EH (cell line): ENCODE measurements around the gene CMTM7.
"Not testable (repeated sequence)": the region's sequence is repeated elsewhere in the genome, so short reads cannot be mapped to it uniquely, and the experiment has no call there.

ENCODE experiments used
- DNase-seq: peaks from one replicate; pipeline ENCODE4 v3.0.0-alpha.2; 2015; ENCODE audit warnings: low read depth

Gene CMTM7

GRCh38 chr3:32438596-32439344 lies 47.1 kb downstream of the CMTM7 start:
- DNase-seq = peak; percentile 67

- DNase-seq = not testable (repeated sequence)
Observed at GRCh38 chr3:32439421-32439820, 47.8 kb downstream of the CMTM7 start.

GRCh38 chr3:32440611-32441350 lies 49.1 kb downstream of the CMTM7 start:
- peak; percentile 44 for DNase-seq

DNA sequence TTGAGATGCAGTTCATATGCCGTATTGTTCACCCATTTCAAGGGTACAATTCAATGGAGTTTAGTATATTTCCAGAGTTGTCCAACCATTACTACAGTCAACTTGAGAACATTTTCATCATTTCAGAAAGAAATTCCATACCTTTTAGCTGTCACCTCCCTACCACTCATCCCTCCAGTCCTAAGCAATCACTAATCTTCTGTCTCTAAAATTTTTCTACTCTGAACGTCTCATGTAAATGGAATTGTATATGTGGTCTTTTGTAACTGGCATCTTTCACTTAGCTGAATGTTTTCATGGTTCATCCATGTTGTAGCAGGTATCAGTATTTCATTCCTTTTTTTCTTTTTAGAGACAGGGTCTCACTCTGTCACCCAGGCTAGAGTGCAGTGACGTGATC lies 51.1 kb downstream of the CMTM7 start:
- DNase-seq = peak; percentile 73

- peak; percentile 87 for DNase-seq
Observed at GRCh38 chr3:32443478-32443877, 51.8 kb downstream of the CMTM7 start.

DNA sequence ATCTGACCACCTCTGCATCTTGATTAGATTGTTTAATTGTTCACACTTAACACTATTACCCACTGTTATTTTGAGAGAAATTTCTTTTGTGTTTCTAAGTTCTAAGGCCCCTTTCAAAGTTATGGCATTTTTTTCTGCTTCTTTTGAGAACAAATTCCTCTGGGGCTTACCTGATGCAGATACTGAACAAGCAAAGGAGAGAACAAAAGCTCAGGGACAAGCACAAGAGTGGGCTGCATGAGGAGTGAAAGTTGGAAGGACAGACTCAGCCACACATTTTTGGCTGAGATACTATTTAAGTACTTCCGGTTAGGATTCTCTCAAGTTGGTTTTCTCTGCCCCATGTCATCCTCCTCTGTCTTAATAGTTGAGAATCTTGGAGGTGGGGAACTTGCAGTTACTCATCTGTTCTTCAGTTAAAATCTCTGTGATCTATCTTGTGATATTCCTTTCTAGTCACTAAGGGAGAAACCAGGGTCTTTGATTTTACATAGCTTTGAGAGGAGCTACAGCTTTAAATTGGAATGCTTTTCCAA lies 56.3 kb downstream of the CMTM7 start:
- peak; percentile 55 for DNase-seq

GRCh38 chr3:32448686-32449474 lies 57.2 kb downstream of the CMTM7 start:
- no peak for DNase-seq

DNA sequence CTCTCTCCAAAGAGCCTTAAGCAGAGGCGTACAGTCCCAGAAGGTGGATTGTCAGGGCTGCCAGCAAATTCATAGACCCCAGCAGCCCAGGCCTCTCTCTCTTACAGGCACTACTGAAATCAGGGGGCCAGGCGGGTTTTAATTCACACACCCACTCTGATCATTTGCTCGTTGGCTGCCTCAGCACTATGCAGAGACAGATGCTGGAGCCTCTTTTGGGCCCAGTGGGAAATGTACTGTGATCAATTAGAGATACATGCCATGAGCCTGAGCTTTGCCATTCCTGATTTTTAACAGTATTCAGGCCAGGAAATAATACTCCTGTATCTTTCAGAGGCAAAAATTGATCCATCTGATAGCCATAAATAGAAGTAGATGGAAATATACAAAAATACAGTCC lies 58.0 kb downstream of the CMTM7 start:
- no peak for DNase-seq

DNA sequence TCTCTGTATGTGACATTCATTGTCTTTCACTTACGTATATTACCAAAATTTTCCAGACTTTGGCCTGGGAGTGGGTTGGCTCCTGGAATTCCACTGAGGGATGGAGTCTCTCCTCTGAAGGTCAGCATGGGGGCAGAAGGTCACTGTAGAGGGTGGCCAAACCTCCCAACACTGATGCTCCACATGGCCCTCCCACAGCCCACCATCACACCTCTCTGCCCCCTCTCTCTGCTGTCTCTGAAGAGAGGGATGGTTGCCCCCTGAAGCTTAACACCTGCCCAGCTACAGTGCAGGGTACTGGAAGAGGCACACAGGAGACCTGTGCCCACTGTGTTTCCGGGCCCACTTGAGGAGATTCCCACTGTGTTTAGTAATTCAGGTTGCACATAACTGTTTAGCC lies 58.8 kb downstream of the CMTM7 start:
- no peak for DNase-seq

GRCh38 chr3:32450992-32451659 lies 59.5 kb downstream of the CMTM7 start:
- DNase-seq = no peak

GRCh38 chr3:32452009-32452408 lies 60.4 kb downstream of the CMTM7 start:
- DNase-seq = no peak

DNA sequence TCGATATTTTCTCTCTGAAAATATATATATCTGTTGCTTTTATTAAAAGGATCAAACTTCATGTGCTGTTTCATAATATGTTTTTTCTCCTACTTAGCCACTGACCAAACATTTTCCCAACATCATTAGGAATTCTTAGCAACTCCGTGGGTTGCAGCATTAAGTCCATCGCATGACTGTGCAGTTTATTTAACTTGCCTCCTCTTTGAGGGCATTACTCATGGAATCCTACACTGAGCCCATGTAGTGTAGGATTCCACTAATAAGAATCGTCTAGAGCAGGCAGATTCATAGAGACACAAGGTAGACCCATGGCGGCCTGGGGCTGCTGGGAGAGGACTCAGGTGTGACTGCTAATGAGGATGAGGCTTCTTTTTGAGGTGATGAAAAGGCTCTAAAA lies 61.7 kb downstream of the CMTM7 start:
- peak; percentile 88 for DNase-seq

DNA sequence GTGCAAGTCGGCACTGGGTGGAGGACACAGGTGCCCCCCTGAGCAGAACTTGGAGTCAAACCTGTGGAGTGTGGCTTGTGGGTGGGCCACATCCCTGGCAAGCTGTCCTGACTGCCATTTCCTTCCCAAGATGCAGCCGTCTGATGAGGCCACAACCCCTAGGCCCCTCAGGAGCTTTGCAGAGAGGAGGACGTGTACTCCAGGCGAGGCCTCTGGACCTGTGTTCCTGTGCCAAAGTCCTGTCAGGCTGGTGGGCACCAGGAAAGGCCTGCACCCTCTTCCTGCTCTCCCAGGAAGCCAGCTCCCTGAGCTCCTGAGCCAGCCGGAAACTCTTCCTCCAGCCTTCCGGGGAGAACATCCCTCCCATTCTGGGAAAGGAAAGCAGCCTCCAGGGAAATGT lies 62.5 kb downstream of the CMTM7 start:
- DNase-seq = no peak

GRCh38 chr3:32454731-32455608 lies 63.3 kb downstream of the CMTM7 start:
- no peak for DNase-seq

- DNase-seq = no peak
Observed at GRCh38 chr3:32455609-32456428, 64.2 kb downstream of the CMTM7 start.

DNA sequence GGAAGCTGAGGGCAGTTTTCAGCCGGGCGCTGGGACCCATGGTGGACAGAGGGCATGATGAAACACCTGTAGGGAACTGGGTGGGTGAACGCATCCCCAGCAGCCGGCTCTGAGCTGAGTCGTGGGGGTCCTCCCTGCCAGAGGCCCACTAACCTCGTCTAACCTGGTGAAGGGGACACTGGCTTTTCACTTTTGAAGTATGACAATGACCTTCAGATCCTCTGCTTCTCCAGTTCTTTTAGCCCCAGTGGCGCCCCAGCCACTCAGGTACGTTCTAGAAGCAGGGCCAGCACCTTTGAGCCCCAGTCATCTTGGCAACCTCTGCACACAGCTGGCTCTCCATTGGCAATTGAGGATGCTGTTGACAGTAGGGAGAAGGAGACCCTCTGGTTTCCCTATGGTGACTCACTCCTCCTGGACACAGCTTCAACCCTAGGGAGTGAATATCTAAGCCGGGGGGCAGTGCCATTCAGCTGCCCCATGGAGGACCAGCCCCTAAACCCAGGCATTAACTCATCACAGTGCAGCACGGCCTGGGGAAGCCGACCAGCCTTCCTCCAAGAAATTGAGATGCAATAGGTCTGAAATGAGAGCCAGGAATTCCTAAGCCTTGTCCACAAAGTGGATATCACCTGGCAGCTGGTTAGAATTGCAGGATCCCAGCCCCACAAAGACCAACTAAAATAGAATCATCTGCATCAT lies 64.9 kb downstream of the CMTM7 start:
- no peak for DNase-seq

- no peak for DNase-seq
Observed at GRCh38 chr3:32457971-32458471, 66.4 kb downstream of the CMTM7 start.

- DNase-seq = no peak
Observed at GRCh38 chr3:32459450-32459849, 67.8 kb downstream of the CMTM7 start.
